PC-9 (cell line): Measurements from ENCODE around the gene GPATCH3. TPM values are rescaled to one million over a fixed set of nuclear protein-coding genes. Genes with fewer than 3 reads are reported as not detected.

ENCODE experiments used
- BruUV-seq: library from RNA; stranded (reverse); fragments of 400-500 nt; replicated peaks from 2 replicates; lab custom pipeline; 2021; lab: Mats Ljungman, UMichigan
- CTCF ChIA-PET: fragments of 300-600 bp; sonication (Branson Sonifier 250); formaldehyde crosslinking; loops from one replicate; lab custom pipeline; 2022; ENCODE audit warnings: antibody characterized with exemption; lab: Charles Lee
- POLR2A ChIA-PET: fragments of 300-600 bp; sonication (Branson Sonifier 250); formaldehyde crosslinking; loops from one replicate; lab custom pipeline; 2022; ENCODE audit warnings: antibody characterized with exemption; ENCODE audit not compliant: unreplicated experiment; lab: Charles Lee
- DNase-seq, 2 experiments: peaks; one replicate each; pipeline versions ENCODE4 v3.0.0 to v3.0.0-alpha.2; 2015 to 2022; ENCODE audit warnings: mixed read lengths in 1 of 2
- H2AFZ ChIP-seq: fragments of 200-600 bp; sonication (generic); 2 replicates; pipeline ENCODE4 v1.8.1; 2017; ENCODE audit warnings: antibody characterized with exemption
- H3F3A ChIP-seq: fragments of 200-600 bp; sonication (generic); 2 replicates; pipeline ENCODE4 v1.8.1; 2017; ENCODE audit warnings: antibody characterized with exemption, mild to moderate bottlenecking, low read depth; ENCODE audit not compliant: insufficient read depth
- H3K27ac ChIP-seq: fragments of 200-600 bp; sonication (generic); 2 replicates; pipeline ENCODE4 v1.6.1; 2016; ENCODE audit warnings: mixed run types
- H3K27me3 ChIP-seq: fragments of 200-600 bp; sonication (generic); 2 replicates; pipeline ENCODE4 v1.6.1; 2016; ENCODE audit warnings: low read depth, mixed run types; ENCODE audit not compliant: insufficient read depth
- H3K36me3 ChIP-seq: fragments of 200-600 bp; sonication (generic); 2 replicates; pipeline ENCODE4 v1.6.1; 2016; ENCODE audit warnings: low read depth, mixed run types
- H3K4me1 ChIP-seq: fragments of 200-600 bp; sonication (generic); replicated peaks from 2 replicates; pipeline ENCODE4 v1.6.1; 2016; ENCODE audit warnings: mixed run types; ENCODE audit not compliant: insufficient read depth
- H3K4me2 ChIP-seq: fragments of 200-600 bp; sonication (generic); 2 replicates; pipeline ENCODE4 v1.6.1; 2017; ENCODE audit warnings: mixed run types
- H3K4me3 ChIP-seq: fragments of 200-600 bp; sonication (generic); 2 replicates; pipeline ENCODE4 v1.6.1; 2016; ENCODE audit warnings: mixed run types
- H3K79me2 ChIP-seq: fragments of 200-600 bp; sonication (generic); 2 replicates; pipeline ENCODE4 v1.6.1; 2017; ENCODE audit warnings: low read depth, mixed run types
- H3K9me2 ChIP-seq: fragments of 200-600 bp; sonication (generic); 2 replicates; pipeline ENCODE4 v1.8.1; 2017; ENCODE audit warnings: mild to moderate bottlenecking; ENCODE audit not compliant: insufficient read depth
- H3K9me3 ChIP-seq: fragments of 200-600 bp; sonication (generic); 2 replicates; pipeline ENCODE4 v1.8.1; 2016; ENCODE audit warnings: low read depth; ENCODE audit not compliant: insufficient read depth
- H4K20me1 ChIP-seq: fragments of 200-600 bp; sonication (generic); 2 replicates; pipeline ENCODE4 v1.8.1; 2017; ENCODE audit not compliant: insufficient read depth
- CTCF ChIP-seq: fragments of 200-600 bp; sonication (generic); conservative IDR thresholded peaks from 2 replicates; pipeline ENCODE4 v1.6.1; 2017; ENCODE audit warnings: mixed run types, antibody characterized with exemption, mild to moderate bottlenecking, moderate library complexity
- EZH2 ChIP-seq: fragments of 200-600 bp; sonication (generic); IDR thresholded peaks from 2 replicates; pipeline ENCODE4 v1.8.0; 2017; ENCODE audit warnings: antibody characterized with exemption, low read depth
- intact Hi-C: fragments of 100-400 bp; cut with micrococcal nuclease; formaldehyde crosslinking; loops from one replicate; pipeline ENCODE4 v1.10.0; 2022; ENCODE audit not compliant: unreplicated experiment
- total RNA-seq: library from RNA; stranded (reverse); gene quantifications from 2 replicates; pipeline ENCODE4 v1.2.3, GENCODE V29; 2021

The GPATCH3 gene
- total RNA-seq, 1 experiment from 2014 or later: 13.1 TPM

GRCh38 chr1:26921126-26921539 is 20.9 kb upstream of the GPATCH3 start:
- intact Hi-C loops: loop anchor here (2.0 kb wide), 2 partner anchors 20 to 30 kb away; partner anchors contain the start of genes GPATCH3 and GPN2
- H3K9me3 ChIP-seq: no peaks in the 10 kb centered on the region
- peaks cover 12% of the 10 kb centered on the region for H3K4me1 ChIP-seq
- DNase-seq: no peak
- peaks cover 14% of the 10 kb centered on the region; the same call in 1 of the 2 replicates for H3K36me3 ChIP-seq
- H3K79me2 ChIP-seq: peaks cover 33% of the 10 kb centered on the region
- no peak overlapping the region for H3K27ac ChIP-seq
- no peaks in the 10 kb centered on the region for H3F3A ChIP-seq
- ChIA-PET POLR2A (interaction anchor here (0.6 to 0.7 kb wide), 3 partner anchors 18 to 688 kb away, joined by 4 to 6 read pairs (median 5); no protein-coding TSS in a partner anchor), CTCF (no interaction called here)
- no peaks in the 10 kb centered on the region for H3K9me2 ChIP-seq
- TSS peak; percentile 23 for BruUV-seq
- TF ChIP-seq EZH2 (no peak), CTCF (no peak)
- H3K4me3 ChIP-seq: peak overlapping the region; percentile 73
- H4K20me1 ChIP-seq: peaks cover 18% of the 10 kb centered on the region
- H2AFZ ChIP-seq: peak overlapping the region; percentile 77; the same call in 1 of the 2 replicates
- peak overlapping the region; percentile 82 for H3K4me2 ChIP-seq
- no peaks in the 10 kb centered on the region for H3K27me3 ChIP-seq

- Histone ChIP-seq H2AFZ (no peak overlapping the region), H3F3A (peaks cover 26% of the 10 kb centered on the region; the same call in 1 of the 2 replicates), H3K4me2 (no peak overlapping the region), H4K20me1 (no peaks in the 10 kb centered on the region), H3K4me3 (no peak overlapping the region), H3K27me3 (no peaks in the 10 kb centered on the region), H3K9me2 (no peaks in the 10 kb centered on the region), H3K4me1 (peaks cover 11% of the 10 kb centered on the region), H3K27ac (no peak overlapping the region), H3K79me2 (no peaks in the 10 kb centered on the region), H3K36me3 (no peaks in the 10 kb centered on the region), H3K9me3 (no peaks in the 10 kb centered on the region)
- intact Hi-C loops: no loop called here
- DNase-seq: no peak
- POLR2A ChIA-PET: no interaction called here
- TF ChIP-seq EZH2: no peak
- no peak for TF ChIP-seq CTCF
- CTCF ChIA-PET: no interaction called here
- no TSS peak for BruUV-seq
These were observed 15.1 kb upstream of the GPATCH3 start for GRCh38 chr1:26915204-26915842.

- Histone ChIP-seq H3F3A (peaks cover 26% of the 10 kb centered on the region; the same call in 1 of the 2 replicates), H3K27ac (peak within 1 kb of the TSS; percentile 44; the same call in 1 of the 2 replicates)
- POLR2A ChIA-PET: interaction anchor here (0.7 kb wide), 1 partner anchor 315 kb away, joined by 10 read pairs; no protein-coding TSS in a partner anchor
These were observed 13.7 kb upstream of the GPATCH3 start, which contains the start of gene NR0B2 for GRCh38 chr1:26913754-26914619. TSS of gene NR0B2 (minus strand) at chr1:26913975. CDS start at chr1:26913940, 35 bp downstream.

More at GRCh38 chr1:26913754-26914619, 13.7 kb upstream of the GPATCH3 start, which contains the start of gene NR0B2:
- TF ChIP-seq EZH2 (no peak), CTCF (no peak)
- Histone ChIP-seq H3K9me3 (no peaks in the 10 kb centered on the region), H3K4me1 (peaks cover 11% of the 10 kb centered on the region), H4K20me1 (no peaks in the 10 kb centered on the region), H3K9me2 (no peaks in the 10 kb centered on the region), H3K79me2 (no peaks in the 10 kb centered on the region), H3K4me3 (no peak within 1 kb of the TSS), H3K27me3 (no peaks in the 10 kb centered on the region), H2AFZ (no peak within 1 kb of the TSS), H3K4me2 (peak within 1 kb of the TSS; percentile 19), H3K36me3 (no peaks in the 10 kb centered on the region)
- DNase-seq: peak; percentile 37 to 84
- CTCF ChIA-PET: interaction anchor here (0.6 kb wide), 1 partner anchor 405 kb away, joined by 6 read pairs; no protein-coding TSS in a partner anchor
- intact Hi-C loops: no loop called here
- no TSS peak for BruUV-seq
